GM21737 (cell line): ENCODE results near the gene WDHD1.
"Not testable (repeated sequence)": the region's sequence is repeated elsewhere in the genome, so short reads cannot be mapped to it uniquely, and the experiment has no call there.

Source experiments
- ATAC-seq: cut with Tn5 transposase; IDR thresholded peaks from one replicate; pipeline ENCODE4 v1.9.1; 2021; ENCODE audit warnings: mild to moderate bottlenecking, moderate library complexity; ENCODE audit not compliant: unreplicated experiment

Gene WDHD1

GRCh38 chr14:54955143-54955542, 71.8 kb downstream of the WDHD1 start:
- ATAC-seq, result no peak

GRCh38 chr14:54953609-54954008, 73.3 kb downstream of the WDHD1 start:
- not testable (repeated sequence) for ATAC-seq

GRCh38 chr14:54952803-54953202, 74.1 kb downstream of the WDHD1 start:
- not testable (repeated sequence) for ATAC-seq

GRCh38 chr14:54947230-54947629, 79.7 kb downstream of the WDHD1 start:
- no peak for ATAC-seq

- no peak for ATAC-seq
Observed at GRCh38 chr14:54946500-54946899, 80.4 kb downstream of the WDHD1 start.

- ATAC-seq, result no peak
Observed at GRCh38 chr14:54944737-54945391, 82.0 kb downstream of the WDHD1 start.

- ATAC-seq, result no peak
Observed at GRCh38 chr14:54942913-54943312, 84.0 kb downstream of the WDHD1 start.

- ATAC-seq, result no peak
Observed at GRCh38 chr14:54936816-54937215, 90.1 kb downstream of the WDHD1 start.

- no peak for ATAC-seq
Observed at GRCh38 chr14:54935958-54936357, 90.9 kb downstream of the WDHD1 start.

GRCh38 chr14:54935100-54935499, 91.8 kb downstream of the WDHD1 start:
- no peak for ATAC-seq

GRCh38 chr14:54933006-54933405, 93.9 kb downstream of the WDHD1 start:
- ATAC-seq, result no peak

GRCh38 chr14:54931598-54932340, 95.1 kb downstream of the WDHD1 start:
- no peak for ATAC-seq

- no peak for ATAC-seq
Observed at GRCh38 chr14:54931101-54931500, 95.8 kb downstream of the WDHD1 start.

- no peak for ATAC-seq
Observed at GRCh38 chr14:54929556-54929955, 97.3 kb downstream of the WDHD1 start.

- no peak for ATAC-seq
Observed at GRCh38 chr14:54928216-54928615, 98.7 kb downstream of the WDHD1 start.

- ATAC-seq, result no peak
Observed at GRCh38 chr14:54927551-54927950, 99.3 kb downstream of the WDHD1 start.

- ATAC-seq, result not testable (repeated sequence)
Observed at GRCh38 chr14:54926570-54926969, 100.3 kb downstream of the WDHD1 start.

GRCh38 chr14:54922598-54922997, 104.3 kb downstream of the WDHD1 start:
- ATAC-seq, result no peak

- no peak for ATAC-seq
Observed at GRCh38 chr14:54920052-54920451, 106.8 kb downstream of the WDHD1 start.

GRCh38 chr14:54919330-54919729, 107.6 kb downstream of the WDHD1 start:
- no peak for ATAC-seq

GRCh38 chr14:54918427-54918826, 108.5 kb downstream of the WDHD1 start:
- ATAC-seq, result no peak

GRCh38 chr14:54916101-54916500, 110.8 kb downstream of the WDHD1 start:
- ATAC-seq, result no peak
